GM12864 (cell line): Measurements from ENCODE around the gene ZNF440.
"Not testable (repeated sequence)": the region's sequence is repeated elsewhere in the genome, so short reads cannot be mapped to it uniquely, and the experiment has no call there.

Source experiments
- DNase-seq: peaks from one replicate; pipeline ENCODE4 v3.0.0-alpha.2; 2011; ENCODE audit warnings: low read depth
- H3K4me3 ChIP-seq: 2 replicates; pipeline ENCODE4 v1.5.1; 2011; ENCODE audit warnings: mild to moderate bottlenecking, low read depth, low read length, control low read depth
- CTCF ChIP-seq: IDR thresholded peaks from 2 replicates; pipeline ENCODE4 v1.5.1; 2011; ENCODE audit warnings: low read depth, mild to moderate bottlenecking, moderate library complexity, low read length, control low read depth, inconsistent platforms; ENCODE audit errors: missing control alignments

The ZNF440 gene

GRCh38 chr19:11798391-11799330 is 15.4 kb upstream of the ZNF440 start, which contains the start of gene ZNF491:
Gene ZNF491 (plus strand): TSS chr19:11798523. CDS start chr19:11805954, 7,431 bp downstream.
- peak; percentile 75 for DNase-seq
- peak within 1 kb of the TSS; percentile 55 for H3K4me3 ChIP-seq
- peak; percentile 34 for TF ChIP-seq CTCF

GRCh38 chr19:11806354-11807098 is 7.5 kb upstream of the ZNF440 start:
- no peak for TF ChIP-seq CTCF
- no peak for DNase-seq

GRCh38 chr19:11807099-11807380 is 7.0 kb upstream of the ZNF440 start:
- no peak for TF ChIP-seq CTCF
- DNase-seq, result no peak
- no peak overlapping the region for H3K4me3 ChIP-seq

More at GRCh38 chr19:11806354-11807098, 7.5 kb upstream of the ZNF440 start:
- H3K4me3 ChIP-seq, result no peak overlapping the region

GRCh38 chr19:11813703-11814028 is 407 bp upstream of the ZNF440 start:
- DNase-seq, result no peak
- H3K4me3 ChIP-seq, result peak overlapping the region; percentile 84
- TF ChIP-seq CTCF, result no peak

- no peak for DNase-seq
- H3K4me3 ChIP-seq, result peak overlapping the region; percentile 84
- no peak for TF ChIP-seq CTCF
Observed at GRCh38 chr19:11814700-11815035, 595 bp downstream of the ZNF440 start.

- DNase-seq, result no peak
- H3K4me3 ChIP-seq, result no peak overlapping the region
- TF ChIP-seq CTCF, result no peak
Observed at GRCh38 chr19:11821474-11822109, 7.5 kb downstream of the ZNF440 start.

- not testable (repeated sequence) for DNase-seq, H3K4me3 ChIP-seq
Observed at GRCh38 chr19:11828957-11829876, 15.1 kb downstream of the ZNF440 start.
